ENCODE measurements around the gene PTPRD. TPM values are rescaled to one million over a fixed set of nuclear protein-coding genes. Genes with fewer than 3 reads are reported as not detected.

The PTPRD gene
- total and polyA plus RNA-seq, 2 donors from 2014 or later: 6.4 to 78.9 TPM

- intact Hi-C loops (cut with DNase I): no loop called here
- no peak overlapping the region for H3K27ac ChIP-seq (ENCODE audit: low read depth in 2 of 2, low read length in 2 of 2)
Measured at GRCh38 chr9:9949978-9950377, 662.8 kb downstream of the PTPRD start.

GRCh38 chr9:9949368-9949767, 663.4 kb downstream of the PTPRD start:
- H3K9me3 ChIP-seq (ENCODE audit: control insufficient read depth in 2 of 3, insufficient read depth in 1 of 3, low read length in 3 of 3): no peaks in the 10 kb centered on the region
- H3K27me3 ChIP-seq (ENCODE audit: control insufficient read depth, insufficient read depth, low read length): no peaks in the 10 kb centered on the region
- FAIRE-seq (no peak), DNase-seq (no peak)
- no peaks in the 10 kb centered on the region for H3K36me3 ChIP-seq (ENCODE audit: control insufficient read depth in 2 of 3, insufficient read depth in 3 of 3, low read length in 3 of 3)
- no peak overlapping the region for H3K27ac ChIP-seq (ENCODE audit: low read depth in 2 of 2, low read length in 2 of 2)
- no peak overlapping the region for H3K9ac ChIP-seq (ENCODE audit: low read length in 3 of 3)
- no peak overlapping the region for H3K4me3 ChIP-seq (ENCODE audit: low read length in 3 of 3)
- TF ChIP-seq CTCF (IDR thresholded peaks at IDR 0.05; ENCODE audit: borderline replicate concordance, extremely low read depth, insufficient read depth): no peak
- H3K4me1 ChIP-seq (ENCODE audit: control insufficient read depth in 2 of 3, insufficient read depth in 2 of 3, low read depth in 1 of 3, low read length in 3 of 3): no peaks in the 10 kb centered on the region
- intact Hi-C loops (cut with DNase I): no loop called here

More at GRCh38 chr9:9949978-9950377, 662.8 kb downstream of the PTPRD start:
- no peak for TF ChIP-seq CTCF (IDR thresholded peaks at IDR 0.05; ENCODE audit: borderline replicate concordance, extremely low read depth, insufficient read depth)
- Histone ChIP-seq H3K27me3 (ENCODE audit: control insufficient read depth, insufficient read depth, low read length) (no peaks in the 10 kb centered on the region), H3K9ac (ENCODE audit: low read length in 3 of 3) (no peak overlapping the region), H3K4me3 (ENCODE audit: low read length in 3 of 3) (no peak overlapping the region), H3K36me3 (ENCODE audit: control insufficient read depth in 2 of 3, insufficient read depth in 3 of 3, low read length in 3 of 3) (no peaks in the 10 kb centered on the region), H3K9me3 (ENCODE audit: control insufficient read depth in 2 of 3, insufficient read depth in 1 of 3, low read length in 3 of 3) (no peaks in the 10 kb centered on the region), H3K4me1 (ENCODE audit: control insufficient read depth in 2 of 3, insufficient read depth in 2 of 3, low read depth in 1 of 3, low read length in 3 of 3) (no peaks in the 10 kb centered on the region)
- peak in 3 of 5 donors; percentile 10 to 30 (median 21) for DNase-seq
- no peak for FAIRE-seq

- Histone ChIP-seq H3K4me3 (ENCODE audit: low read length in 3 of 3) (no peak overlapping the region), H3K36me3 (ENCODE audit: control insufficient read depth in 2 of 3, insufficient read depth in 3 of 3, low read length in 3 of 3) (no peaks in the 10 kb centered on the region), H3K4me1 (ENCODE audit: control insufficient read depth in 2 of 3, insufficient read depth in 2 of 3, low read depth in 1 of 3, low read length in 3 of 3) (no peaks in the 10 kb centered on the region), H3K9me3 (ENCODE audit: control insufficient read depth in 2 of 3, insufficient read depth in 1 of 3, low read length in 3 of 3) (no peaks in the 10 kb centered on the region), H3K27me3 (ENCODE audit: control insufficient read depth, insufficient read depth, low read length) (no peaks in the 10 kb centered on the region), H3K9ac (ENCODE audit: low read length in 3 of 3) (no peak overlapping the region), H3K27ac (ENCODE audit: low read depth in 2 of 2, low read length in 2 of 2) (no peak overlapping the region)
- FAIRE-seq: no peak
- no peak for DNase-seq
- intact Hi-C loops (cut with DNase I): no loop called here
- TF ChIP-seq CTCF (IDR thresholded peaks at IDR 0.05; ENCODE audit: borderline replicate concordance, extremely low read depth, insufficient read depth): no peak
Measured at GRCh38 chr9:9945966-9946365, 666.8 kb downstream of the PTPRD start.

Measured in kidney (tissue), 14 donors.